Endothelial cell of umbilical vein (primary cell): ENCODE results near the gene ATP5PO. TPM values are rescaled to one million over a fixed set of nuclear protein-coding genes. Genes with fewer than 3 reads are reported as not detected.

Experiments
- BruUV-seq: library from RNA; stranded (reverse); fragments of 400-500 nt; replicated peaks from 2 replicates; lab custom pipeline; 2021; lab: Mats Ljungman, UMichigan
- CTCF ChIA-PET: fragments of 300-600, 350-600 bp; sonication (Branson Sonifier 250); formaldehyde crosslinking; loops from one replicate; lab custom pipeline; 2021; ENCODE audit warnings: antibody characterized with exemption, inconsistent platforms; lab: Charles Lee
- POLR2A ChIA-PET: fragments of 300-600, 350-600 bp; sonication (Branson Sonifier 250); formaldehyde crosslinking; loops from one replicate; lab custom pipeline; 2021; ENCODE audit warnings: antibody characterized with exemption, inconsistent platforms; lab: Charles Lee
- DNase-seq: peaks from one replicate; pipeline ENCODE4 v3.0.0-alpha.2; 2011; ENCODE audit warnings: low read depth, low spot score
- FAIRE-seq: peaks from 2 replicates; lab custom pipeline; 2011; peaks lifted over from hg19 to GRCh38; lab: Jason Lieb, UNC
- H2AFZ ChIP-seq: 2 replicates; pipeline ENCODE4 v1.6.0; 2012; ENCODE audit warnings: low read depth, low read length, control low read depth, inconsistent platforms
- H3K27ac ChIP-seq: 2 replicates; pipeline ENCODE4 v1.5.1; 2011; ENCODE audit warnings: low read depth, mild to moderate bottlenecking, control low read depth, low read length, moderate library complexity; ENCODE audit not compliant: insufficient read depth
- H3K27me3 ChIP-seq, 2 experiments: 2 replicates each; pipeline versions ENCODE4 v1.6.0 to v1.6.1; 2011; ENCODE audit warnings: low read length in 2 of 2, mixed read lengths in 1 of 2; ENCODE audit not compliant: control insufficient read depth in 2 of 2, insufficient read depth in 2 of 2
- H3K36me3 ChIP-seq, 2 experiments: 2 replicates in 1 of 2; 3 replicates in 1 of 2; pipeline ENCODE4 v1.5.1; 2011; ENCODE audit warnings: low read length in 2 of 2, mild to moderate bottlenecking in 1 of 2, moderate library complexity in 1 of 2; ENCODE audit not compliant: control insufficient read depth in 2 of 2, insufficient read depth in 2 of 2; ENCODE audit errors: extremely low read depth in 1 of 2
- H3K4me1 ChIP-seq: 3 replicates; pipeline ENCODE4 v1.5.1; 2011; ENCODE audit warnings: mild to moderate bottlenecking, low read length; ENCODE audit not compliant: control insufficient read depth, insufficient read depth; ENCODE audit errors: extremely low read depth
- H3K4me2 ChIP-seq: 2 replicates; pipeline ENCODE4 v1.6.1; 2011; ENCODE audit warnings: low read length, control low read depth, mixed read lengths; ENCODE audit not compliant: insufficient read depth
- H3K4me3 ChIP-seq, 3 experiments: fragments of 200-600 bp in 1 of 3; sonication (generic), shearing (Covaris generic) in 1 of 3; replicated peaks in 1 of 3; 2 replicates each; pipeline ENCODE4 v1.5.1; 2011 to 2016; ENCODE audit warnings: control low read depth in 3 of 3, low read length in 3 of 3, mild to moderate bottlenecking in 2 of 3, inconsistent platforms in 1 of 3, low read depth in 1 of 3, moderate library complexity in 1 of 3; ENCODE audit not compliant: insufficient read depth in 1 of 3
- H3K79me2 ChIP-seq: 2 replicates; pipeline ENCODE4 v1.6.0; 2012; ENCODE audit warnings: low read length, inconsistent platforms; ENCODE audit not compliant: control insufficient read depth, insufficient read depth
- H3K9ac ChIP-seq: replicated peaks from 2 replicates; pipeline ENCODE3; 2011; ENCODE audit warnings: low read length, control low read depth; ENCODE audit not compliant: insufficient read depth; ENCODE audit errors: extremely low read depth
- H3K9me1 ChIP-seq: replicated peaks from 3 replicates; pipeline ENCODE4 v1.6.0; 2011; ENCODE audit warnings: mild to moderate bottlenecking, low read length; ENCODE audit not compliant: control insufficient read depth, insufficient read depth; ENCODE audit errors: extremely low read depth
- H3K9me3 ChIP-seq: replicated peaks from 2 replicates; pipeline ENCODE4 v1.5.1; 2012; ENCODE audit warnings: low read length, inconsistent platforms; ENCODE audit not compliant: control insufficient read depth, insufficient read depth
- H4K20me1 ChIP-seq: replicated peaks from 2 replicates; pipeline ENCODE3; 2011; ENCODE audit warnings: mild to moderate bottlenecking, low read length; ENCODE audit not compliant: control insufficient read depth, insufficient read depth; ENCODE audit errors: extremely low read depth
- EZH2 ChIP-seq: IDR thresholded peaks from 2 replicates; pipeline ENCODE4 v1.6.1; 2012; ENCODE audit warnings: borderline replicate concordance, low read depth, mild to moderate bottlenecking, moderate library complexity, low read length, inconsistent platforms; ENCODE audit not compliant: severe bottlenecking
- FOS ChIP-seq: IDR thresholded peaks from 2 replicates; pipeline ENCODE4 v1.6.1; 2011; ENCODE audit warnings: mild to moderate bottlenecking, low read length, moderate library complexity, borderline replicate concordance; ENCODE audit not compliant: insufficient read depth
- GATA2 ChIP-seq: IDR thresholded peaks from 2 replicates; pipeline ENCODE4 v1.7.0; 2011; ENCODE audit warnings: low read depth, mild to moderate bottlenecking, moderate library complexity, mixed read lengths, low read length; ENCODE audit not compliant: insufficient read length, insufficient read depth
- JUN ChIP-seq: IDR thresholded peaks from 2 replicates; pipeline ENCODE4 v1.6.1; 2011; ENCODE audit warnings: borderline replicate concordance, low read depth; ENCODE audit not compliant: insufficient read length, insufficient read depth
- MYC ChIP-seq: IDR thresholded peaks from one replicate; pipeline ENCODE4 v1.6.1; 2011; ENCODE audit warnings: mild to moderate bottlenecking, low read depth, low read length
- POLR2A ChIP-seq: IDR thresholded peaks from 2 replicates; pipeline ENCODE4 v1.6.1; 2012; ENCODE audit warnings: low read depth, mild to moderate bottlenecking, control low read depth, low read length
- POLR2AphosphoS5 ChIP-seq: IDR thresholded peaks from 2 replicates; pipeline ENCODE4 v1.6.1; 2012; ENCODE audit warnings: low read depth, mild to moderate bottlenecking, control low read depth, low read length, moderate library complexity; ENCODE audit not compliant: insufficient read depth
- dilution Hi-C: fragments of 300-500 bp; cut with MboI; formaldehyde crosslinking; loops from one replicate; pipeline ENCODE4 v1.15.0; 2019; ENCODE audit warnings: low sequenced_read_pairs; ENCODE audit not compliant: extremely low pct_ligation_motif_present
- intact Hi-C: fragments of 100-400 bp; cut with micrococcal nuclease; formaldehyde crosslinking; loops from one replicate; pipeline ENCODE4 v1.10.0; 2022
- polyA plus RNA-seq, 4 experiments: library from polyadenylated mRNA; depleted of rRNA in 3 of 4; stranded (reverse) in 3 of 4; unstranded in 1 of 4; fragments of >200 nt; gene quantifications; 2 replicates each; pipeline versions ENCODE4 v1.2.1 to v1.2.3, GENCODE V29; 2011 to 2012; ENCODE audit warnings: missing spikeins in 1 of 4
- total RNA-seq: library from RNA; stranded (reverse); gene quantifications from 2 replicates; pipeline ENCODE4 v1.2.3, GENCODE V29; 2021
- TF ChIP-seq, protein P1 (sequence below): IDR thresholded peaks from 2 replicates; pipeline ENCODE4 v1.6.1; 2011; ENCODE audit not compliant: insufficient read depth, insufficient read length
- TF ChIP-seq, protein P2 (sequence below), 2 donors: IDR thresholded peaks; 1 replicate in 1 of 2; 2 replicates in 1 of 2; pipeline ENCODE4 v1.5.1; 2011; ENCODE audit warnings: low read length in 2 of 2, mild to moderate bottlenecking in 2 of 2, moderate library complexity in 2 of 2, control low read depth in 1 of 2, inconsistent platforms in 1 of 2, low read depth in 1 of 2; ENCODE audit not compliant: insufficient read depth in 1 of 2; ENCODE audit errors: extremely low read depth in 1 of 2

The ATP5PO gene
- total and polyA plus RNA-seq, 2 donors (not counting 3 experiments of a cell fraction or from before 2014, with no cell fraction given): 187 to 207 TPM

DNA sequence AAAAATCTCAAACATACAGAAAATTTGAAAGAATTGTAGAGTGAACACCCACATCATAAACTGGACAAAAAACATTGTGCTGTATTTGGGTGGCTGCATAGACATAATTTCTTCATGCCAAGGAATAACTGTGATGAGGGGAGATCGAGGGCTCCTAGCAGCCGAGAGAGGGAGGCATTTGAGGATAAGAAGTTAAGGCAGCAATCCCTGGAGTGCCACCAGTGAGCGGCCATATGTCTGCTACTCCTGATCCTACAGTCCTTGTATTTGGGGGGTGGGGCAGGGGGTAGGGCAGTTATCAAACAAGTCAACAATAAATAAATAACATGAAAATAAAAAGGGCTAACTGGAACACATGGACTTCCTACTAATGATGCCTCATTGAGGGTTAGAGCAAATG, 54.5 kb downstream of the ATP5PO start:
- Histone ChIP-seq H3K36me3 (no peaks in the 10 kb centered on the region), H3K9me1 (no peaks in the 10 kb centered on the region), H2AFZ (no peak overlapping the region), H3K27me3 (peaks cover 0 to 6% of the 10 kb centered on the region in 2 experiments), H3K4me2 (no peak overlapping the region), H4K20me1 (no peaks in the 10 kb centered on the region), H3K4me3 (no peak overlapping the region), H3K79me2 (no peaks in the 10 kb centered on the region), H3K27ac (no peak overlapping the region), H3K4me1 (no peaks in the 10 kb centered on the region), H3K9ac (no peak overlapping the region), H3K9me3 (no peaks in the 10 kb centered on the region)
- dilution Hi-C loops (no loop called here), intact Hi-C loops (no loop called here)
- BruUV-seq: no TSS peak
- TF ChIP-seq, protein P1, sequence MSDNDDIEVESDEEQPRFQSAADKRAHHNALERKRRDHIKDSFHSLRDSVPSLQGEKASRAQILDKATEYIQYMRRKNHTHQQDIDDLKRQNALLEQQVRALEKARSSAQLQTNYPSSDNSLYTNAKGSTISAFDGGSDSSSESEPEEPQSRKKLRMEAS: no peak
- no peak for TF ChIP-seq FOS
- TF ChIP-seq, protein P2, sequence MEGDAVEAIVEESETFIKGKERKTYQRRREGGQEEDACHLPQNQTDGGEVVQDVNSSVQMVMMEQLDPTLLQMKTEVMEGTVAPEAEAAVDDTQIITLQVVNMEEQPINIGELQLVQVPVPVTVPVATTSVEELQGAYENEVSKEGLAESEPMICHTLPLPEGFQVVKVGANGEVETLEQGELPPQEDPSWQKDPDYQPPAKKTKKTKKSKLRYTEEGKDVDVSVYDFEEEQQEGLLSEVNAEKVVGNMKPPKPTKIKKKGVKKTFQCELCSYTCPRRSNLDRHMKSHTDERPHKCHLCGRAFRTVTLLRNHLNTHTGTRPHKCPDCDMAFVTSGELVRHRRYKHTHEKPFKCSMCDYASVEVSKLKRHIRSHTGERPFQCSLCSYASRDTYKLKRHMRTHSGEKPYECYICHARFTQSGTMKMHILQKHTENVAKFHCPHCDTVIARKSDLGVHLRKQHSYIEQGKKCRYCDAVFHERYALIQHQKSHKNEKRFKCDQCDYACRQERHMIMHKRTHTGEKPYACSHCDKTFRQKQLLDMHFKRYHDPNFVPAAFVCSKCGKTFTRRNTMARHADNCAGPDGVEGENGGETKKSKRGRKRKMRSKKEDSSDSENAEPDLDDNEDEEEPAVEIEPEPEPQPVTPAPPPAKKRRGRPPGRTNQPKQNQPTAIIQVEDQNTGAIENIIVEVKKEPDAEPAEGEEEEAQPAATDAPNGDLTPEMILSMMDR (IDR thresholded peaks at IDR 0.05; ENCODE audit: extremely low read depth in 1 of 2, insufficient read depth in 1 of 2, low read depth in 1 of 2, low read length in 2 of 2): no peak
- TF ChIP-seq EZH2: no peak
- no peak for TF ChIP-seq MYC
- no peak for TF ChIP-seq GATA2
- no peak for TF ChIP-seq POLR2A
- TF ChIP-seq JUN: no peak
- no peak for TF ChIP-seq POLR2AphosphoS5
- POLR2A ChIA-PET: no interaction called here
- FAIRE-seq (no peak), DNase-seq (no peak)
- CTCF ChIA-PET: interaction anchor here (2.0 kb wide), 1 partner anchor 11 kb away, joined by 4 read pairs; no protein-coding TSS in a partner anchor
